NOMO-1 treated with DMSO at 0.1 percent for 48 hours (cell line): ENCODE results near the gene CD84.
"Not testable (repeated sequence)": the region's sequence is repeated elsewhere in the genome, so short reads cannot be mapped to it uniquely, and the experiment has no call there.

Experiments used
- DNase-seq: peaks from one replicate; lab custom pipeline; 2025; ENCODE audit not compliant: unreplicated experiment; lab: John Stamatoyannopoulos, UW

The CD84 gene

GRCh38 chr1:160579216-160579701, at the start of gene CD84:
Gene CD84 (minus strand): TSS chr1:160579496. CDS start chr1:160579437, 59 bp downstream.
- peak; percentile 77 for DNase-seq

GRCh38 chr1:160628799-160629263, 49.5 kb upstream of the CD84 start:
- DNase-seq: no peak

GRCh38 chr1:160627677-160628289, 48.5 kb upstream of the CD84 start:
- not testable (repeated sequence) for DNase-seq

GRCh38 chr1:160626509-160627342, 47.4 kb upstream of the CD84 start:
- peak; percentile 22 for DNase-seq

GRCh38 chr1:160625725-160626498, 46.6 kb upstream of the CD84 start:
- peak; percentile 73 for DNase-seq

- DNase-seq: no peak
Measured at GRCh38 chr1:160625321-160625720, 46.0 kb upstream of the CD84 start.

GRCh38 chr1:160624464-160624863, 45.2 kb upstream of the CD84 start:
- DNase-seq: no peak

GRCh38 chr1:160623862-160624261, 44.6 kb upstream of the CD84 start:
- DNase-seq: no peak

GRCh38 chr1:160623227-160623633, 43.9 kb upstream of the CD84 start:
- no peak for DNase-seq

GRCh38 chr1:160622501-160623226, 43.4 kb upstream of the CD84 start:
- no peak for DNase-seq

- no peak for DNase-seq
Measured at GRCh38 chr1:160621633-160622413, 42.5 kb upstream of the CD84 start.

GRCh38 chr1:160620942-160621632, 41.8 kb upstream of the CD84 start:
- DNase-seq: no peak

- no peak for DNase-seq
Measured at GRCh38 chr1:160619742-160620277, 40.5 kb upstream of the CD84 start.

- DNase-seq: peak; percentile 2
Measured at GRCh38 chr1:160618763-160619274, 39.5 kb upstream of the CD84 start.

- no peak for DNase-seq
Measured at GRCh38 chr1:160618327-160618726, 39.0 kb upstream of the CD84 start.

GRCh38 chr1:160615660-160616059, 36.4 kb upstream of the CD84 start:
- DNase-seq: no peak

- no peak for DNase-seq
Measured at GRCh38 chr1:160614410-160614809, 35.1 kb upstream of the CD84 start.

GRCh38 chr1:160612613-160613218, 33.4 kb upstream of the CD84 start:
- no peak for DNase-seq
